ENCODE measurements around the gene CLDN5.
A peak's percentile ranks its signal among the peaks of the same experiment; 100 is the strongest.

CLDN5 gene

DNA sequence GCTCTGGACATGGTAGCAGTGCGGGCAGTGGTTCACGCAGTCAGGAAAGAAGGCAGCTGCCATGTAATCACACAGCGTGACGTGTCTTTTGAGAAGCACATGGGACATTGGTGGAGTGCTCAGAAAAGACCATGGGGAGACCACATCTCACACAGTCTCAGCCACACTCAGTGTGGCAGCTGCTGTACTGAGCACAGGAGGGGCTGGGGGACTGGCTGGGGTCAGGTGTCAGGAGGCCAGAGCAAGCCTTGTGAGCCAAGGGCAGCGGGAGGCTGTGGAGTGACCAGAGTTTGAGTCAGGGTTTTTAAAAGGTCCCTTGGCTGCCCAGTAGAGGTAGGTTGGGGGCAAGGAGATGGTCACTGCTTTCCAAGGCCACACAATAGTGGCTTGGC lies 18.5 kb downstream of the CLDN5 start:
- H3K9me3 ChIP-seq (ENCODE audit: control extremely low read depth in 1 of 5, control insufficient read depth in 4 of 5, insufficient read depth in 2 of 5, low read depth in 1 of 5, low read length in 4 of 5), result no peaks in the 10 kb centered on the region
- 27% methylated on average over 5 of the region's 5 CpGs for WGBS (ENCODE audit: insufficient coverage)
- peak overlapping the region in 1 of 7 experiments; percentile 23 for H3K4me3 ChIP-seq (ENCODE audit: control insufficient read depth in 1 of 7, extremely low read depth in 1 of 7, insufficient read depth in 4 of 7, low read depth in 2 of 7, low read length in 6 of 7)
- H3K36me3 ChIP-seq (ENCODE audit: control insufficient read depth in 4 of 4, insufficient read depth in 4 of 4, low read length in 3 of 4), result peaks cover 0 to 53% (median 4%) of the 10 kb centered on the region in 4 experiments
- POLR2A ChIA-PET, result interaction anchor here (1.0 to 1.2 kb wide), 2 partner anchors 102 to 103 kb away, joined by 3 to 4 read pairs; no protein-coding TSS in a partner anchor
- H3K27me3 ChIP-seq (replicated peaks in 2 of 5; ENCODE audit: control insufficient read depth in 4 of 5, insufficient read depth in 5 of 5, low read length in 4 of 5), result no peaks in the 10 kb centered on the region
- CTCF ChIA-PET, result interaction anchor here (0.6 to 2.6 kb wide), 6 partner anchors 10 to 142 kb away, joined by 3 to 14 read pairs (median 6); no protein-coding TSS in a partner anchor
- peaks cover 0 to 21% (median 17%) of the 10 kb centered on the region in 4 experiments for H3K4me1 ChIP-seq (ENCODE audit: control extremely low read depth in 1 of 4, control insufficient read depth in 4 of 4, insufficient read depth in 4 of 4, low read length in 3 of 4)
- no peak overlapping the region for H3K27ac ChIP-seq (ENCODE audit: insufficient read depth in 1 of 2, low read depth in 1 of 2, low read length in 2 of 2, poor library complexity in 1 of 2, severe bottlenecking in 2 of 2)
- DNase-seq, result no peak

- peaks cover 0 to 21% (median 17%) of the 10 kb centered on the region in 4 experiments for H3K4me1 ChIP-seq (ENCODE audit: control extremely low read depth in 1 of 4, control insufficient read depth in 4 of 4, insufficient read depth in 4 of 4, low read length in 3 of 4)
- no peaks in the 10 kb centered on the region for H3K9me3 ChIP-seq (ENCODE audit: control extremely low read depth in 1 of 5, control insufficient read depth in 4 of 5, insufficient read depth in 2 of 5, low read depth in 1 of 5, low read length in 4 of 5)
- no peak overlapping the region for H3K27ac ChIP-seq (ENCODE audit: insufficient read depth in 1 of 2, low read depth in 1 of 2, low read length in 2 of 2, poor library complexity in 1 of 2, severe bottlenecking in 2 of 2)
- ChIA-PET CTCF (interaction anchor here (0.8 to 2.6 kb wide), 8 partner anchors 9 to 127 kb away, joined by 3 to 14 read pairs (median 4); no protein-coding TSS in a partner anchor), POLR2A (interaction anchor here (1.0 to 1.2 kb wide), 2 partner anchors 102 to 104 kb away, joined by 3 to 4 read pairs; no protein-coding TSS in a partner anchor)
- peak; percentile 62 to 92 (median 91) for DNase-seq
- H3K4me3 ChIP-seq (ENCODE audit: control insufficient read depth in 1 of 7, extremely low read depth in 1 of 7, insufficient read depth in 4 of 7, low read depth in 2 of 7, low read length in 6 of 7), result peak overlapping the region in 2 of 7 experiments; percentile 21 to 23
- H3K36me3 ChIP-seq (ENCODE audit: control insufficient read depth in 4 of 4, insufficient read depth in 4 of 4, low read length in 3 of 4), result peaks cover 0 to 52% (median 4%) of the 10 kb centered on the region in 4 experiments
- H3K27me3 ChIP-seq (replicated peaks in 2 of 5; ENCODE audit: control insufficient read depth in 4 of 5, insufficient read depth in 5 of 5, low read length in 4 of 5), result no peaks in the 10 kb centered on the region
- 33% methylated on average over 16 of the region's 18 CpGs for whole genome bisulfite sequencing (ENCODE audit: insufficient coverage)
Observed at GRCh38 chr22:19504900-19505734, 19.1 kb downstream of the CLDN5 start.

DNA sequence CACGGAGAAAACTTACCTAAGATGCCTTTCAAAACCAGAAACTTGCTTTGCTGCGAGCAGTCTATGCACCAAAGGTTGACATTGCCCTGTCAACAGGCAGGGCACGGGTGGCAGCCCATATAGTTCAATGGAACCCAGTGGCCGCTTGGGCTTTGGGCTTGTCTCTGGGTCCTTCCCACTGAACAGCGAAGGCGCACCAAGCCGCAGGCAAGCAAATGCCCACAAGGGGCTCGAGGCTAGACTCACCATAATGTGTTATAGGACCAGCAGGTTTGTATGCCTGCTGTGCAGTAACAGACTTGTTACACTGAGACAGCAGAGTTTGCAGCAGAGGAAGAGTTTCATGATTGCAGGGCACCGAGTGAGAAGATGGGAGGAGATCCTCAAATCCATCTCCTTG lies 20.3 kb downstream of the CLDN5 start:
- Histone ChIP-seq H3K4me3 (ENCODE audit: control insufficient read depth in 1 of 7, extremely low read depth in 1 of 7, insufficient read depth in 4 of 7, low read depth in 2 of 7, low read length in 6 of 7) (no peak overlapping the region), H3K9me3 (ENCODE audit: control extremely low read depth in 1 of 5, control insufficient read depth in 4 of 5, insufficient read depth in 2 of 5, low read depth in 1 of 5, low read length in 4 of 5) (no peaks in the 10 kb centered on the region), H3K36me3 (ENCODE audit: control insufficient read depth in 4 of 4, insufficient read depth in 4 of 4, low read length in 3 of 4) (peaks cover 2 to 57% (median 12%) of the 10 kb centered on the region in 4 experiments), H3K4me1 (ENCODE audit: control extremely low read depth in 1 of 4, control insufficient read depth in 4 of 4, insufficient read depth in 4 of 4, low read length in 3 of 4) (peaks cover 0 to 21% (median 17%) of the 10 kb centered on the region in 4 experiments), H3K27ac (ENCODE audit: insufficient read depth in 1 of 2, low read depth in 1 of 2, low read length in 2 of 2, poor library complexity in 1 of 2, severe bottlenecking in 2 of 2) (no peak overlapping the region), H3K27me3 (replicated peaks in 2 of 5; ENCODE audit: control insufficient read depth in 4 of 5, insufficient read depth in 5 of 5, low read length in 4 of 5) (no peaks in the 10 kb centered on the region)
- ChIA-PET CTCF (interaction anchor here (0.8 to 2.6 kb wide), 5 partner anchors 8 to 128 kb away, joined by 3 to 14 read pairs (median 4); no protein-coding TSS in a partner anchor), POLR2A (no interaction called here)
- DNase-seq, result peak in 1 of 3 donors; percentile 32
- WGBS (ENCODE audit: insufficient coverage), result 98% methylated on average over 7 of the region's 9 CpGs

DNA sequence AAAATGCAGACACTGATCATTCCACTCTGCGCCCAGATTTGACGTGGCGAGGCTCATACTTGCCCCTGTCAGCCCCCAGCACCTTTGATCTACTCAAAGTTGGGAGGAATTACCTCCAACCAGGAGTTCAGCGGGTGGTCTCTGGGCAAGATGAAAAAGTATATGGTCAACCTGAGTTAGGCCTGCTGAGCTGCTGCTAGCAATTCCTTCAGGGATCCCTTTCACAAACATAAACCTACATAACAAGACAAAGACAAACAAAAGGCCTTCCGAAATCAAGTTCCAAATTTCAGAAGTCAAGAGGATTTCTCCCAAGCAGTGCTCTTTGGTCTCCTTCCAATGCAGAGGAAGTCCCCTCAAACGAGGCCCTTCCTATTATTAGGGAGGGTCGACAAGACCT lies 20.8 kb downstream of the CLDN5 start:
- Histone ChIP-seq H3K36me3 (ENCODE audit: control insufficient read depth in 4 of 4, insufficient read depth in 4 of 4, low read length in 3 of 4) (peaks cover 3 to 58% (median 14%) of the 10 kb centered on the region in 4 experiments), H3K4me3 (ENCODE audit: control insufficient read depth in 1 of 7, extremely low read depth in 1 of 7, insufficient read depth in 4 of 7, low read depth in 2 of 7, low read length in 6 of 7) (no peak overlapping the region), H3K9me3 (ENCODE audit: control extremely low read depth in 1 of 5, control insufficient read depth in 4 of 5, insufficient read depth in 2 of 5, low read depth in 1 of 5, low read length in 4 of 5) (no peaks in the 10 kb centered on the region), H3K4me1 (ENCODE audit: control extremely low read depth in 1 of 4, control insufficient read depth in 4 of 4, insufficient read depth in 4 of 4, low read length in 3 of 4) (peaks cover 0 to 21% (median 17%) of the 10 kb centered on the region in 4 experiments), H3K27ac (ENCODE audit: insufficient read depth in 1 of 2, low read depth in 1 of 2, low read length in 2 of 2, poor library complexity in 1 of 2, severe bottlenecking in 2 of 2) (no peak overlapping the region), H3K27me3 (replicated peaks in 2 of 5; ENCODE audit: control insufficient read depth in 4 of 5, insufficient read depth in 5 of 5, low read length in 4 of 5) (no peaks in the 10 kb centered on the region)
- ChIA-PET POLR2A (no interaction called here), CTCF (interaction anchor here (0.8 to 1.9 kb wide), 4 partner anchors 14 to 128 kb away, joined by 3 to 8 read pairs (median 5); no protein-coding TSS in a partner anchor)
- 28% methylated on average over 2 of the region's 7 CpGs for WGBS (ENCODE audit: insufficient coverage)
- no peak for DNase-seq

DNA sequence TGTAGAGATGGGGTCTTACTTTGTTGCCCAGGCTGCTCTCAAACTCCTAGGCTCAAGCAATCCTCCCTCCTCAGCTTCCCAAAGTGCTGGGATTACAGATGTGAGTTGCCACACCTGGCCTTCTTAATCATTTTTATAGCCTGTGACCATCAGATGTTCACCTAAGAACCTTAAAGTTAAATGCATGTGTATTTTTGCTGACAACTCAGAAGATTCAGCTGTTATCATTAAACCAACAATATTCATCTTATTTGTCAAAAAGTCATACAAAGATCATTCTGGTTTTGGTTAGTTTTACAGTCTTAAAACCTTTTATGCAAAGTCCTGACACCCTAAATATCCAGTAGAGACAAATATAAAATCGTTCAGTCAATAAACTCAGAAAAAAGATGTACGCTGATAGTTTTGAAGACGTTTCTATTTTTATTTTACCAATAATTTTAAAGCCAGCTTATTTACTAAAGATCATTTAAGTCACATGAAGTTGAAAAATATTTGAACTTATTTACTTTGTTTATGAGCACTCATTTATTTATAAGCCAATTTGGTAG lies 22.2 kb downstream of the CLDN5 start:
- no peak for DNase-seq
- CTCF ChIA-PET, result interaction anchor here (1.5 to 1.9 kb wide), 3 partner anchors 13 to 128 kb away, joined by 6 to 8 read pairs (median 6); no protein-coding TSS in a partner anchor
- Histone ChIP-seq H3K9me3 (ENCODE audit: control extremely low read depth in 1 of 5, control insufficient read depth in 4 of 5, insufficient read depth in 2 of 5, low read depth in 1 of 5, low read length in 4 of 5) (no peaks in the 10 kb centered on the region), H3K4me1 (ENCODE audit: control extremely low read depth in 1 of 4, control insufficient read depth in 4 of 4, insufficient read depth in 4 of 4, low read length in 3 of 4) (peaks cover 0 to 27% (median 20%) of the 10 kb centered on the region in 4 experiments), H3K36me3 (ENCODE audit: control insufficient read depth in 4 of 4, insufficient read depth in 4 of 4, low read length in 3 of 4) (peaks cover 9 to 57% (median 20%) of the 10 kb centered on the region in 4 experiments), H3K4me3 (ENCODE audit: control insufficient read depth in 1 of 7, extremely low read depth in 1 of 7, insufficient read depth in 4 of 7, low read depth in 2 of 7, low read length in 6 of 7) (no peak overlapping the region), H3K27ac (ENCODE audit: insufficient read depth in 1 of 2, low read depth in 1 of 2, low read length in 2 of 2, poor library complexity in 1 of 2, severe bottlenecking in 2 of 2) (no peak overlapping the region), H3K27me3 (replicated peaks in 2 of 5; ENCODE audit: control insufficient read depth in 4 of 5, insufficient read depth in 5 of 5, low read length in 4 of 5) (no peaks in the 10 kb centered on the region)
- no CpG with 5 or more reads among the region's 3 CpGs for WGBS (ENCODE audit: insufficient coverage)
- POLR2A ChIA-PET, result no interaction called here

GRCh38 chr22:19499880-19500242 lies 24.3 kb downstream of the CLDN5 start:
- H3K4me3 ChIP-seq (ENCODE audit: control insufficient read depth in 1 of 7, extremely low read depth in 1 of 7, insufficient read depth in 4 of 7, low read depth in 2 of 7, low read length in 6 of 7), result no peak overlapping the region
- H3K36me3 ChIP-seq (ENCODE audit: control insufficient read depth in 4 of 4, insufficient read depth in 4 of 4, low read length in 3 of 4), result peaks cover 9 to 59% (median 20%) of the 10 kb centered on the region in 4 experiments
- DNase-seq, result no peak
- ChIA-PET POLR2A (no interaction called here), CTCF (no interaction called here)
- WGBS (ENCODE audit: insufficient coverage), result 96% methylated on average over 4 of the region's 4 CpGs
- H3K27me3 ChIP-seq (replicated peaks in 2 of 5; ENCODE audit: control insufficient read depth in 4 of 5, insufficient read depth in 5 of 5, low read length in 4 of 5), result no peaks in the 10 kb centered on the region
- no peaks in the 10 kb centered on the region for H3K9me3 ChIP-seq (ENCODE audit: control extremely low read depth in 1 of 5, control insufficient read depth in 4 of 5, insufficient read depth in 2 of 5, low read depth in 1 of 5, low read length in 4 of 5)
- H3K4me1 ChIP-seq (ENCODE audit: control extremely low read depth in 1 of 4, control insufficient read depth in 4 of 4, insufficient read depth in 4 of 4, low read length in 3 of 4), result peaks cover 0 to 12% (median 5%) of the 10 kb centered on the region in 4 experiments
- no peak overlapping the region for H3K27ac ChIP-seq (ENCODE audit: insufficient read depth in 1 of 2, low read depth in 1 of 2, low read length in 2 of 2, poor library complexity in 1 of 2, severe bottlenecking in 2 of 2)
